ENCODE results near the gene SPEM2.

DNA sequence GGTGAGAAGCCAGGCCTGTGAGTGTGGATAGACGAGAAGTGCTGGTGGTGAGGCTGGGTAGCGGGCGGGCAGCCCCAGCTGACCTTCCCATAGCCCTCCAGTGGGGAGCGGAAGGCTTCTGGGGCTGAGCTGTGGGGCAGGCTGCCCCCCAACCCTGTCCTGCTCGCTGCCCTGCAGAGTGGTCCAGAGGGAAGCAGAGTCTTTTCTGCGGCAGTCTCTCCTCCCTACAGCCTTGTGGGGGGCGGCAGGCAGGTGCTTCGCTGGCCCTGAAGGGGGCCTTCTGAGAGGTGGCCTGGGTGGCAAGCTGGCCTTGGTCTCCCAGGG is 14.0 kb upstream of the SPEM2 start:
- TF ChIP-seq, protein P1, sequence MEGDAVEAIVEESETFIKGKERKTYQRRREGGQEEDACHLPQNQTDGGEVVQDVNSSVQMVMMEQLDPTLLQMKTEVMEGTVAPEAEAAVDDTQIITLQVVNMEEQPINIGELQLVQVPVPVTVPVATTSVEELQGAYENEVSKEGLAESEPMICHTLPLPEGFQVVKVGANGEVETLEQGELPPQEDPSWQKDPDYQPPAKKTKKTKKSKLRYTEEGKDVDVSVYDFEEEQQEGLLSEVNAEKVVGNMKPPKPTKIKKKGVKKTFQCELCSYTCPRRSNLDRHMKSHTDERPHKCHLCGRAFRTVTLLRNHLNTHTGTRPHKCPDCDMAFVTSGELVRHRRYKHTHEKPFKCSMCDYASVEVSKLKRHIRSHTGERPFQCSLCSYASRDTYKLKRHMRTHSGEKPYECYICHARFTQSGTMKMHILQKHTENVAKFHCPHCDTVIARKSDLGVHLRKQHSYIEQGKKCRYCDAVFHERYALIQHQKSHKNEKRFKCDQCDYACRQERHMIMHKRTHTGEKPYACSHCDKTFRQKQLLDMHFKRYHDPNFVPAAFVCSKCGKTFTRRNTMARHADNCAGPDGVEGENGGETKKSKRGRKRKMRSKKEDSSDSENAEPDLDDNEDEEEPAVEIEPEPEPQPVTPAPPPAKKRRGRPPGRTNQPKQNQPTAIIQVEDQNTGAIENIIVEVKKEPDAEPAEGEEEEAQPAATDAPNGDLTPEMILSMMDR (IDR thresholded peaks at IDR 0.05), result no peak
- no peak for TF ChIP-seq POLR2A (IDR thresholded peaks at IDR 0.05)
- TF ChIP-seq EP300 (IDR thresholded peaks at IDR 0.05), result no peak
- no peak for TF ChIP-seq POLR2AphosphoS5 (IDR thresholded peaks at IDR 0.05)

Measured in upper lobe of left lung (tissue), 4 donors.